Measurements from ENCODE around the gene RNF222. TPM values are rescaled to one million over a fixed set of nuclear protein-coding genes. Genes with fewer than 3 reads are reported as not detected.
"Not testable (repeated sequence)": the region's sequence is repeated elsewhere in the genome, so short reads cannot be mapped to it uniquely, and the experiment has no call there.

RNF222 gene
- total RNA-seq, 8 experiments from 2014 or later: 0.11 to 0.81 (median 0.19) TPM

DNA sequence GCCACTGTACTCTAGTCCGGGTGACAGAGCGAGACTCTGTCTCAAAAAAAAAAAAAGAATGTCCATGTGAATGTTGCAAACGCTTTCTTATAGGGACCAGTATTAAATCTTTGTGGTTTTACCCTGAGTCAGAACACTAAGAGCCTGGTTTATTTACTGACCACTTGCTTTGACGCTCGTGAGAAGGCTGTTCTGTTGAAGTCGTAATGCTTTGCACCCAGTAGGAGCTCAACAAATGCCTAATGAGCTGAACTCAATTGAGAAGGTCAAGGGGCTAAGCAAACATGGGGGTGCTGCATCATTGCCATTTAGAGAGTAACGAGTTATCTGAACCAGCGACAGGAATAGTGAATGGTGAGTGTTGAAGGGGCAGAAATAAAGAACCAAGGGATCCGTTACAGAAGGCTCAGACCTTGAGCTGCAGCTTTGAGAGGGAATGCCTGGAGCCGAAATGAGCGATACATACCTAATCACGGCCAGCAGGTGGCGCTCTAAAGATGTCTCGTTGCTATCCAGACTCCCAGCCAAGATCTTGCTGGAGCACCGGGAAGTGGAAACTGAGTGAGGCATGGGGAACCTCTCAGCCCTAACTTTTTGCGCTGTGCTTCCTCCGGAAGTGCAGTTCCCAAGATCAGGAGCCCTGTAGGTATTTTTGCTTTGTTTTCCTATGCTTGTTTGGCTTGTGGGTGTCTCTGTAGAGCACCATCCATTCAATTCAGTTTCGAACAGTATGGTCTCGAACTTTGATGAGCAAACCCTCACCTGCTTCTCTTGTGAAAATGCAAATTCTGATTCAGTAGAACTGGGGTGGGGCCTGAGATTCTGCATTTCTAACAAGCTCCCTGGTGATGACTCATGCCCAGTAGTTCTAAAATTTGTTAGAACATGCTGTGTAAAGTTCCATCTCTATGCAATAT is 12.6 kb upstream of the RNF222 start:
- WGBS, 10 experiments: 13 to 60% (median 35%) methylated on average over 3 to 15 of the region's 19 CpGs
- Histone ChIP-seq H3K27ac (no peak overlapping the region), H3K4me3 (no peak overlapping the region), H3K4me1 (replicated peaks in 1 of 2) (no peaks in the 10 kb centered on the region)
- peak; percentile 90 to 99 (median 96) for ATAC-seq (replicated peaks in 6 of 8)
- in situ Hi-C loops (cut with MboI; ENCODE audit: low pct_unique_long_range_greater_than_20kb in 2 of 9, low sequenced_read_pairs in 9 of 9, unreplicated experiment in 9 of 9): loop anchor here in 8 of 9 experiments (10.0 to 25.0 kb wide), 5 partner anchors 227 to 377 kb away; partner anchors contain the start of genes CCDC42 (in 3 of the 8), MFSD6L (in 3 of the 8), SPDYE4 (in 2 of the 8) and MYH10 (in 1 of the 8)

DNA sequence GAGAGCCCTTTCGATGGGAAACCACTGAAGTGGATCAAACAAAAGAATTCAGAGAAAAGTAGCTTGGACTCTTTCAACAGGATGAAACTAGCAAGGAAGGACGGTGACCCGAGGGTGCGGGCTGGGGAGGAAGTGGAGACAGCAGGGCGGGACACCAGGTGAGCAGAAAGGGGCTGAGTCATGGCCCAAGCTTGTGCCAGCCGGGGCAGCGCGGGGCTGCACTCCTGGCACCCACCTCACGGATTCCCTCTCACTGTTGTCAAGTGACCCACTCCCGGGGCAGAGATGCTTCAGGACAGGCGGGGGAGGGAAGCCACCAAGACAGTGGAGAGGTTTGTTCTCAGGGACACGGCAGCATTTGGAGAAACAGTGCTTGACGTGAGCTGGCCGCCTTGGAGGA is 10.7 kb upstream of the RNF222 start:
- no peak overlapping the region for H3K27ac ChIP-seq
- H3K4me3 ChIP-seq: no peak overlapping the region
- in situ Hi-C loops (cut with MboI; ENCODE audit: low pct_unique_long_range_greater_than_20kb in 2 of 9, low sequenced_read_pairs in 9 of 9, unreplicated experiment in 9 of 9): loop anchor here in 7 of 9 experiments (25.0 kb wide), 4 partner anchors 229 to 379 kb away; partner anchors contain the start of genes MFSD6L (in 3 of the 7), CCDC42 (in 2 of the 7), SPDYE4 (in 2 of the 7) and MYH10 (in 1 of the 7)
- no peaks in the 10 kb centered on the region for H3K4me1 ChIP-seq (replicated peaks in 1 of 2)
- no peak for ATAC-seq (replicated peaks in 6 of 8)
- WGBS, 10 experiments: 60 to 100% (median 86%) methylated on average over 1 to 7 of the region's 14 CpGs; no CpG with 5 or more reads in 2 of the 10 experiments

DNA sequence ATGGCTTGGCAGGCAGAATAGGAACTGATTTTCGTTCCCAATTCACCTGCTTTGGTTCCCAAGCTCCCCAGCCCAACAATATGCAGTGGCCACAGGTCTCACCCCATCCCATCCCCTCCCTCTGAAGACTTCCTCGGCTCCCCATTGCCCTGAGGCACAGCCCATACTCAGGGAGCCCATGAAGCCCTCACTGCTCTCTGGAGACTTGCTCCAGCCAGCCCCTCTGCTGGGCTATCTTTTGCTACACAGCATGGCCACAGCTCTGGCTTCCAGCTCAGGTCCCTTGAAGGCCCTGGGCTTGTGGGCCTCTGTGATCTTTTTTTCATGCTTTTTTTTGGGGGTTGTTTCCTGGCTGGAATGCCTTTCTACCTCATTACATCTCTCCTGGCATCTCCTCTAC is 8.5 kb upstream of the RNF222 start:
- Histone ChIP-seq H3K4me3 (no peak overlapping the region), H3K4me1 (replicated peaks in 1 of 2) (no peaks in the 10 kb centered on the region), H3K27ac (no peak overlapping the region)
- ATAC-seq (replicated peaks in 6 of 8): no peak
- WGBS, 10 experiments: 0 to 86% (median 86%) methylated on average over 1 of the region's 2 CpGs; no CpG with 5 or more reads in 7 of the 10 experiments
- in situ Hi-C loops (cut with MboI; ENCODE audit: low pct_unique_long_range_greater_than_20kb in 2 of 9, low sequenced_read_pairs in 9 of 9, unreplicated experiment in 9 of 9): loop anchor here in 7 of 9 experiments (25.0 kb wide), 4 partner anchors 231 to 381 kb away; partner anchors contain the start of genes MFSD6L (in 3 of the 7), CCDC42 (in 2 of the 7), SPDYE4 (in 2 of the 7) and MYH10 (in 1 of the 7)

DNA sequence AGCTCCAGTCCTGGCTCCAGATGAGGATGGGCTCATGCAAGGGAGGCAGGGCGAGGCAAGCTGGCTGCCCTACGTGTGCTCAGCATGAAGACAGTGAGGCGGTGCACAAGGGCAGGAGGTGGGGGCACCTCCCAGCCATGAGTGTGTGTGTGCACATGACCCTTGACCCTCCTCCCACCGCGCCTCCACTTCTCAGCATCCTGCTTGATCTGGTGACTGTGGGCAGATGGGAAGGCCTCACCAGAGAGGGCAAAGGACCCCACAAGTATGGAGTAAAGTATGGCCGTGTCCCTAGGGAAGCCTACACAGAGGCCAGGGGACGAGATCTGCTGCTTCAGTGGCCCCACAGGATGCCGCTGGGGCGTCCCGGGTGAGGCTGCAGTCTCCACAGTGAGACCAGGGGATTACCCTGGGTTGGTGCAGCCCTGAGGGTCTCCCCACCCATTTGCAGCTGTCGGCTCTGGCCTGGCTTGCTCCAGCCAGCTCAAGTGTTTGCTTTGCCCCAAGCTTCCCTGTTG is 7.9 kb upstream of the RNF222 start:
- ATAC-seq (replicated peaks in 6 of 8): peak in 2 of 8 experiments; percentile 14 to 19
- Histone ChIP-seq H3K27ac (no peak overlapping the region), H3K4me1 (replicated peaks in 1 of 2) (no peaks in the 10 kb centered on the region), H3K4me3 (no peak overlapping the region)
- 67 to 100% (median 83%) methylated on average over 1 of the region's 11 CpGs; no CpG with 5 or more reads in 5 of the 10 experiments for WGBS, 10 experiments
- in situ Hi-C loops (cut with MboI; ENCODE audit: low pct_unique_long_range_greater_than_20kb in 2 of 9, low sequenced_read_pairs in 9 of 9, unreplicated experiment in 9 of 9): loop anchor here in 7 of 9 experiments (25.0 kb wide), 4 partner anchors 232 to 382 kb away; partner anchors contain the start of genes MFSD6L (in 3 of the 7), CCDC42 (in 2 of the 7), SPDYE4 (in 2 of the 7) and MYH10 (in 1 of the 7)

DNA sequence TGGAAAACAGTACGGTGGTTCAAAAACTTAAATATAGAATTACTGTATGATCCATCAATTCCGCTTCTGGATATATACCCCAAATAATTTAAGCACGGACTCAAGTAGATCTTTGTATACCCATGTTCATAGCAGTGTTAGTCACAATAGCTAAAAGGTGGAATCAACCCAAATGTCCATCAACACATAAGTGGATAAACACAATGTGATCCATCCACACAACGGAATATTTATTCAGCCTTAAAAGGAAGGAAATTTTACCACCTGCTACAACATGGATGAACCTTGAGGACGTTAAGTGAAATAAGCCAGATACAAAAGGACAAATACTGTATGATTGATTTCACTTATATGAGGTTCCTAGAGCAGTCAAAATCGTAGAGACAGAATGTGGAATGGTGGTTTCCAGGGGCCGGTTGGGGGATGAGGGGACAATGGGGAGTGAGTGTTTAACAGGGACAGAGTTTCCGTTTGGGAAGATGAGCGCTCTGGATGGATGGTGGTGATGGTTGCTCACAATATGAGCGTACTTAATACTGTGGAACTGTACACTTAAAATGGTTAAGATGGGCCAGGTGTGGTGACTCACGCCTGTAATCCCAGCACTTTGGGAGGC is 5.4 kb upstream of the RNF222 start:
- no peaks in the 10 kb centered on the region for H3K4me1 ChIP-seq (replicated peaks in 1 of 2)
- no peak for ATAC-seq (replicated peaks in 6 of 8)
- in situ Hi-C loops (cut with MboI; ENCODE audit: low pct_unique_long_range_greater_than_20kb in 2 of 9, low sequenced_read_pairs in 9 of 9, unreplicated experiment in 9 of 9): loop anchor here in 7 of 9 experiments (25.0 kb wide), 4 partner anchors 234 to 384 kb away; partner anchors contain the start of genes MFSD6L (in 3 of the 7), CCDC42 (in 2 of the 7), SPDYE4 (in 2 of the 7) and MYH10 (in 1 of the 7)
- H3K27ac ChIP-seq: no peak overlapping the region
- no peak overlapping the region for H3K4me3 ChIP-seq
- 65 to 100% (median 85%) methylated on average over 2 to 10 of the region's 11 CpGs; no CpG with 5 or more reads in 1 of the 10 experiments for WGBS, 10 experiments

DNA sequence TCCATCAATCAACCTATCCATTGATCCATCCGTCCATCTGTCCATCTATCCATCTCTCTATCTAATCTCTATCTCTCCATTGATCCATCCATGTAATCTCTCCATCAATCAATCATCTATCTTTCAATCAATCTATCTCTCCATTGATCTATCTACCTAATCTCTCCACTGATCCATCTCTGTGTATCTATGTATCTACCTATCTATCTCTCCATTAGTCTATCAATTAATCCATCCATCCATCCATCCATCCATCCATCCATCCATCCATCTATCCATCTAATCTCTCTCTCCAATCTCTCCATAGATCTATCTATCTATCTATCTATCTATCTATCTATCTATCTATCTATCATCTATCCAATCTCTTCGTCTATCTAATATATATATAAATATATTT is 3.5 kb upstream of the RNF222 start:
- in situ Hi-C loops (cut with MboI; ENCODE audit: low pct_unique_long_range_greater_than_20kb in 2 of 9, low sequenced_read_pairs in 9 of 9, unreplicated experiment in 9 of 9): loop anchor here in 7 of 9 experiments (25.0 kb wide), 4 partner anchors 236 to 386 kb away; partner anchors contain the start of genes MFSD6L (in 3 of the 7), CCDC42 (in 2 of the 7), SPDYE4 (in 2 of the 7) and MYH10 (in 1 of the 7)
- Histone ChIP-seq H3K4me1 (replicated peaks in 1 of 2) (no peaks in the 10 kb centered on the region), H3K4me3 (no peak overlapping the region), H3K27ac (no peak overlapping the region)
- no peak for ATAC-seq (replicated peaks in 6 of 8)
- 33 to 87% (median 71%) methylated on average over 1 to 2 of the region's 2 CpGs; no CpG with 5 or more reads in 1 of the 10 experiments for WGBS, 10 experiments

DNA sequence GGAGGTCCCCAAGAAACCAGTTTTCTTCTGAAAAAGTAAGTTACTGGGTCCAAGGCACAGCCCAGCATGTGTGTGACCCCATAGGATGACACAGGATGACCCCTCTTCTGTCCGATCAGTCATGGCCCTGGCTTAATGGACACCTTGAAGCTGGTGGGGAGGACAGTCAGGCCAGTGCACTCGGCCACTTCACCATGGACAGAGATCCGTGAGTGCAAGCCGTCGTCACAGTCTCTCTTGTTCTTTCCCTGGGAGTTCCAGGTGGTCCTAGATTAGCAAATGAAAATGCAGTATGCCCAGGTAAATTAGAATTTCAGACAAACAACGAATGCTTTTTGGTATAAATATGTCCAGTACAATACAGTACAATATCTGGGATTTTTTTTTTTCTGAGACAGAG is 1.4 kb upstream of the RNF222 start:
- WGBS, 10 experiments: 0 to 60% (median 34%) methylated on average over 1 to 6 of the region's 6 CpGs; no CpG with 5 or more reads in 2 of the 10 experiments
- Histone ChIP-seq H3K27ac (no peak overlapping the region), H3K4me1 (replicated peaks in 1 of 2) (no peaks in the 10 kb centered on the region), H3K4me3 (no peak overlapping the region)
- no peak for ATAC-seq (replicated peaks in 6 of 8)
- in situ Hi-C loops (cut with MboI; ENCODE audit: low pct_unique_long_range_greater_than_20kb in 2 of 9, low sequenced_read_pairs in 9 of 9, unreplicated experiment in 9 of 9): no loop called here

DNA sequence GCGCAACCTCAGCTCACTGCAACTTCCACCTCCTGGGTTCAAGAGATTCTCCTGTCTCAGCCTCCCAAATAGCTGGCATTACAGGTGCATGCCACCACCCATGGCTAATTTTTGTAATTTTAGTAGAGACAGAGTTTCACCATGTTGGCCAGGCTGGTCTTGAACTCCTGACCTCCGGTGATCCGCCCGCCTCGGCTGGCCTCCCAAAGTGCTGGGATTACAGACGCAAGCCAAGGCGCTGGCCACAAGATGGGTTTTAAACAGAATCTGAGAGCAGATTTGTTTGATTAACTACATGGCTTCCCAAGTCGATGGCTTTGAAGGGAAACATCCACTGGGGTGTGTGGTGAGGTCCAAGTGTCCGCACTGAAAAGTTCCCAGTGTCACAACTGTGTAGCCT is 3.1 kb downstream of the RNF222 start:
- H3K27ac ChIP-seq; in situ Hi-C loops (cut with MboI; ENCODE audit: low pct_unique_long_range_greater_than_20kb in 2 of 9, low sequenced_read_pairs in 9 of 9, unreplicated experiment in 9 of 9); H3K4me3 ChIP-seq; ATAC-seq (replicated peaks in 6 of 8); H3K4me1 ChIP-seq (replicated peaks in 1 of 2): not testable (repeated sequence)
- WGBS, 10 experiments: 60 to 90% (median 88%) methylated on average over 1 to 9 of the region's 9 CpGs; no CpG with 5 or more reads in 4 of the 10 experiments

DNA sequence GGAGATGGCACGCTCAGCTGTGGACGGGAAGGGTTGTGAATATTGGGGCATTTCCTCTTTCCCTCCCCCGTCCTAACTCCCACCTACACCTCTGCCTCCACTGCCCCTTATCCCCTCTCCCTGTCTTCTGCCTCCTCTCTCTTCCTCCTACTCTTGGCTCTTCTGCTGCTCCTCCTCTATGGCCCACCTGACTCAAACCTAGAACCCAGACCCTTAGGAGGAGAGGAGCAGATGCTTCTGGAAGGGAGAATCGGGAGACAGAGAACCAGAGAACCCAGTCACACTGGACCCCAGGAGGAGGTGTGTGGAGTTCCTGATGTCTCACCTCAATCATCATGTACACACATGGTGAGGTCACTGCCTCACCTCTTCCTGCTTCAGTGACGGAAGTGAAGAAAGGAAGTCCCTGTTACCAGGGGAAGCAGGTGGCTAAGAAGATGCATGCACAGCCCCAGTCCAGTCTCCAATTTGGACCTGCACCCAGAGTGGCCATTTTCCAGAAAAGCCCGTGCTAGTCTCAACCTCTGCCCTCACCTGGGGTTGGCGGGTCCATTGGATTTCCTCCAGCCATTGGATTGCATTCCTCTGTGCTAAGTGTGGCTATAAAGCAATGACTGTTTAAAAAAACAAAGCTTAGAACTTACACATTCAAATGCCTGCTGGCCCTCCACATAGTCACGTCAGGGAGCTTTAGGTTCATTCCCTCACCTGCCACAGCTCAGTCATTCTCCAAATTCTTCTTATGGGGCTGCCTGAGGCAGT is 4.0 kb downstream of the RNF222 start:
- ATAC-seq (replicated peaks in 6 of 8): no peak
- in situ Hi-C loops (cut with MboI; ENCODE audit: low pct_unique_long_range_greater_than_20kb in 2 of 9, low sequenced_read_pairs in 9 of 9, unreplicated experiment in 9 of 9): no loop called here
- 20 to 75% (median 61%) methylated on average over 1 to 3 of the region's 8 CpGs; no CpG with 5 or more reads in 5 of the 10 experiments for WGBS, 10 experiments

DNA sequence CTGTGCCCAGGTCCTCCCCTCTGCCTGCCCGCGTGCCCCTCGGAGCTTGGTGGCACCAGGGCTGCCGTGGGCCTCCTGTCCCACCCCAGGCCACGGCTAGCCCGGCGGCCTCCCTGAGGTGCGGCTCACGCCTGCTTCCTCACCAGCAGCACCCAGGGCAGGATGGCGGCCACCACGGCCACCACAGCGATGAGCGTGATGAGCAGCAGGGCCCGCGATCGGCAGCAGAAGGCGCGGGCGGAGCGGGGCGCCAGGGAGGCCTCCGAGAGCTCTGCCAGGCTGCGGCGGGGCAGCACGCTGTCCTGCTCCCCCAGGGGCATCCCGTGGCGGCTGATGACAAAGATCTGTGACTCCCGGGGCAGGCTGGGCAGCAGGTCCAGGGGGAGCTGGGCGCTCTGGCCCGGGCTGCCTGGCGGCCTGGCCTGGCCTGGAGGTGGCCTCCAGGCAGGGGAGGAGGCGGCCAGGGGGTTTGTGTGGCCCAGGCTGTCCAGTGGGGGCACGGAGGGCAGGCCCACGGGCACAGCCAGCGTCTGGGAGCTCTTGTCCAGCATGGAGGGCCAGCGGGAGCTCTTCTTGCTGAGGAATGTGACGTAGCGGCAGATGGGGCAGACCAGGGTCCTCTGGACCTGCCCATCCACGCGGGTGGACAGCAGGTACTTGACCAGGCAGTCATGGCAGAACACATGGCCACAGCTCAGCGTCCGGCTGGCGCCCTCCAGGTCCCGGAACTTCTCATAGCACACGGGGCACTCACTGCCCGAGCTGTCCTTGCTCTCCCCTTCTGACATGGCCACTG is 4.8 kb downstream of the RNF222 start:
- ATAC-seq (replicated peaks in 6 of 8): peak in 2 of 8 experiments; percentile 9 to 13
- H3K4me3 ChIP-seq: no peak overlapping the region
- H3K27ac ChIP-seq: no peak overlapping the region
- H3K4me1 ChIP-seq (replicated peaks in 1 of 2): no peaks in the 10 kb centered on the region
- WGBS, 10 experiments: 60% methylated on average over 1 of the region's 46 CpGs; no CpG with 5 or more reads in 9 of the 10 experiments
- in situ Hi-C loops (cut with MboI; ENCODE audit: low pct_unique_long_range_greater_than_20kb in 2 of 9, low sequenced_read_pairs in 9 of 9, unreplicated experiment in 9 of 9): no loop called here

More for the DNA sequence above, 4.0 kb downstream of the RNF222 start:
- Histone ChIP-seq H3K4me1 (replicated peaks in 1 of 2) (no peaks in the 10 kb centered on the region), H3K4me3 (no peak overlapping the region), H3K27ac (no peak overlapping the region)

DNA sequence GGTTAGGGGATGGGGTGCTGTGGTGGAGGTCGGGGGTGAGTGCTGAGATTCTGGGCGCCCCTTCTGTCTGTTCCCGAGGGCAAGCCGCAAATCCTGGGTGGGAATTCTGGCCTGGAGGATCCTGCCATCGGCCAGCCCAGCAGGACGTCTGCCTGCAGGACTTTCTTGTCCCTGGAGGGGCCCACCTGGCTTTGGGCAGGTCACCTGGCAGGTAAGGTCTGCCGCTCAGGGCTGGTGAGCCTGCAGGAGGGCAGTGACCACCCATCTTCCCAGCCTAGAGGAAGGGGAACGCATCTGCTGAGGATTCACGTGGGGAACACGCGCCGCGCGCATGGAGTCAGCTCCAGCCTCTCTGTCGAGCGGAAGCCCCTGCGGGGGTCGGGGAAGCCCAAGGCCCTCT is 5.4 kb downstream of the RNF222 start:
- H3K27ac ChIP-seq: no peak overlapping the region
- no peaks in the 10 kb centered on the region for H3K4me1 ChIP-seq (replicated peaks in 1 of 2)
- in situ Hi-C loops (cut with MboI; ENCODE audit: low pct_unique_long_range_greater_than_20kb in 2 of 9, low sequenced_read_pairs in 9 of 9, unreplicated experiment in 9 of 9): no loop called here
- peak in 1 of 8 experiments; percentile 15 for ATAC-seq (replicated peaks in 6 of 8)
- no peak overlapping the region for H3K4me3 ChIP-seq
- WGBS, 10 experiments: 60 to 76% (median 76%) methylated on average over 3 to 8 of the region's 18 CpGs; no CpG with 5 or more reads in 7 of the 10 experiments

Measured in motor neuron (in vitro differentiated cells).